ENCODE results near the gene HK2.
A peak's percentile ranks its signal among the peaks of the same experiment; 100 is the strongest.

Gene HK2

DNA sequence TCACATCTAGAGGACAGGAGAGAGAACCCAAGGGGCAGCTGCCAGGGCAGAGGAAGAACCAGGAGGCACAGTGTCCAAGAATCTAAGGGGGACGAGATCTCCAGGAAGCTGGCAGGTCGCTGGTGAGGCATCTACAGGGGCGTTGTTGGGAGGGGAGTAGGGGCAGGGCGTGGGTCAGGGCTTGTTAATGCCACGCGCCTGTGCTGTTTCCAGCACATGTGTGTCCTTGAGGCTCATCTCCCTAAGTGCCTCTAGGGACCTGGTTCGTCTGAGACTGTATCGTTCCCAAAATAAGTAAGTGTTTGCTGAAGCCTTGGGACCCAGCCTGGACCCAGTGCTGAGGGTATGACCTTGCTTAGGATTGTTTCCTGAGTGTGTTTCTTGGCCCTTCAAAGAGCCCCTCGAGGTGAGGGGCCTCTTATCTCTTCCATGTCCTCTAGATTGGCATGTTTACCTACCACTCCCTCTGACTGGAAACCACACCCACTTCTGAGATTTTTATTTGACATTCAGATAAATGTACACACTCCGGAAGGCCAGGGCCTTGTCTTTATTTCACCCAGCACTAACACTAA is 22.2 kb downstream of the HK2 start:
- DNase-seq (ENCODE audit: low spot score): no peak
- no peak overlapping the region for H3K4ac ChIP-seq (ENCODE audit: low read length)
- no peak overlapping the region for H2BK12ac ChIP-seq (ENCODE audit: low read length)
- H4K8ac ChIP-seq (ENCODE audit: low read depth, low read length): no peak overlapping the region
- H2BK120ac ChIP-seq (ENCODE audit: low read depth, low read length): no peak overlapping the region
- H2AK5ac ChIP-seq (ENCODE audit: low read depth, low read length): no peak overlapping the region
- no peak overlapping the region for H2BK15ac ChIP-seq (ENCODE audit: low read length)
- no peak overlapping the region for H2AFZ ChIP-seq (ENCODE audit: low read length)
- no peak overlapping the region for H3K4me3 ChIP-seq (ENCODE audit: low read length in 2 of 2)
- H3K18ac ChIP-seq (ENCODE audit: low read length): no peak overlapping the region
- no peak overlapping the region for H3K23ac ChIP-seq (ENCODE audit: low read depth, low read length, poor library complexity)
- no peak overlapping the region for H3K4me2 ChIP-seq (ENCODE audit: insufficient read depth, low read length, poor library complexity, severe bottlenecking)
- peaks cover 12 to 35% of the 10 kb centered on the region in 2 donors for H3K36me3 ChIP-seq (replicated peaks in 1 of 2; ENCODE audit: control insufficient read depth in 2 of 2, insufficient read depth in 2 of 2, low read length in 2 of 2)
- H3K14ac ChIP-seq (ENCODE audit: low read length): no peak overlapping the region
- no peak overlapping the region for H4K91ac ChIP-seq (ENCODE audit: low read depth, low read length, poor library complexity)
- no peak overlapping the region for H3K27ac ChIP-seq (replicated peaks; ENCODE audit: low read length)
- peak overlapping the region; percentile 36 for H3K9ac ChIP-seq (ENCODE audit: low read depth, low read length, poor library complexity)
- H2BK5ac ChIP-seq (ENCODE audit: low read length): no peak overlapping the region
- no peaks in the 10 kb centered on the region for H3K27me3 ChIP-seq (ENCODE audit: control insufficient read depth in 3 of 3, insufficient read depth in 3 of 3, low read depth in 1 of 3, low read length in 3 of 3)
- H3K79me1 ChIP-seq (ENCODE audit: low read depth, low read length): peaks cover 4% of the 10 kb centered on the region
- H3K9me3 ChIP-seq (replicated peaks in 1 of 2; ENCODE audit: control insufficient read depth in 2 of 2, insufficient read depth in 1 of 2, low read depth in 1 of 2, low read length in 2 of 2): no peaks in the 10 kb centered on the region
- H3K4me1 ChIP-seq (ENCODE audit: control insufficient read depth in 2 of 2, insufficient read depth in 1 of 2, low read depth in 1 of 2, low read length in 2 of 2): peaks cover 0 to 2% of the 10 kb centered on the region in 2 donors
- WGBS, 2 donors (ENCODE audit: extremely low coverage in 2 of 2, insufficient read length in 2 of 2, insufficient replicate concordance in 1 of 2): no CpG with 5 or more reads among the region's 10 CpGs

- WGBS, 2 donors (ENCODE audit: extremely low coverage in 2 of 2, insufficient read length in 2 of 2, insufficient replicate concordance in 1 of 2): no CpG with 5 or more reads among the region's 5 CpGs
- Histone ChIP-seq H3K27ac (replicated peaks; ENCODE audit: low read length) (no peak overlapping the region), H2BK120ac (ENCODE audit: low read depth, low read length) (no peak overlapping the region), H2BK12ac (ENCODE audit: low read length) (no peak overlapping the region), H3K9ac (ENCODE audit: low read depth, low read length, poor library complexity) (no peak overlapping the region), H2BK5ac (ENCODE audit: low read length) (no peak overlapping the region), H2BK15ac (ENCODE audit: low read length) (no peak overlapping the region), H4K91ac (ENCODE audit: low read depth, low read length, poor library complexity) (no peak overlapping the region), H4K8ac (ENCODE audit: low read depth, low read length) (no peak overlapping the region), H3K4me1 (ENCODE audit: control insufficient read depth in 2 of 2, insufficient read depth in 1 of 2, low read depth in 1 of 2, low read length in 2 of 2) (peaks cover 0 to 2% of the 10 kb centered on the region in 2 donors), H3K4ac (ENCODE audit: low read length) (no peak overlapping the region), H3K4me2 (ENCODE audit: insufficient read depth, low read length, poor library complexity, severe bottlenecking) (no peak overlapping the region), H2AK5ac (ENCODE audit: low read depth, low read length) (no peak overlapping the region), H3K23ac (ENCODE audit: low read depth, low read length, poor library complexity) (no peak overlapping the region), H3K9me3 (replicated peaks in 1 of 2; ENCODE audit: control insufficient read depth in 2 of 2, insufficient read depth in 1 of 2, low read depth in 1 of 2, low read length in 2 of 2) (no peaks in the 10 kb centered on the region), H3K4me3 (ENCODE audit: low read length in 2 of 2) (no peak overlapping the region), H3K36me3 (replicated peaks in 1 of 2; ENCODE audit: control insufficient read depth in 2 of 2, insufficient read depth in 2 of 2, low read length in 2 of 2) (peaks cover 12 to 34% of the 10 kb centered on the region in 2 donors), H3K79me1 (ENCODE audit: low read depth, low read length) (peaks cover 4% of the 10 kb centered on the region), H2AFZ (ENCODE audit: low read length) (no peak overlapping the region), H3K18ac (ENCODE audit: low read length) (no peak overlapping the region), H3K27me3 (ENCODE audit: control insufficient read depth in 3 of 3, insufficient read depth in 3 of 3, low read depth in 1 of 3, low read length in 3 of 3) (no peaks in the 10 kb centered on the region), H3K14ac (ENCODE audit: low read length) (no peak overlapping the region)
- no peak for DNase-seq (ENCODE audit: low spot score)
Observed at GRCh38 chr2:74856599-74856998, 22.7 kb downstream of the HK2 start.

DNA sequence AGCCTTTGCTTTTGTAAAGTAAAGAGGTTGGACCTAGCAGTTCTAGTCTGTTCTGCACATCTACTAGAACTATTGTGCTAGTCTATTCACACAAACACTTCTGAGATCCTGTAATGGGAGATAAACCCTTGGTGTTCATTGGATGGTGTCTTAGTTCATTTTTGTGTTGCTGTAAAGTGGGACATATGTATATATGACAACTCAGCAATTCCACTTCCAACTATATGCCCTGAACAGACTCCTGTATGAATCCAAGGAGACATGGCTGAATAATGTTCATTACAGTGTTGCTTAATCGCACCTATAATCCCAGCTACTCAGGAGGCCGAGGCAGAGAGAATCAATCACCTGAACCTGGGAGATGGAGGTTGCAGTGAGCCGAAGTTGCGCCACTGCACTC is 23.3 kb downstream of the HK2 start:
- Histone ChIP-seq H3K4me2 (ENCODE audit: insufficient read depth, low read length, poor library complexity, severe bottlenecking) (no peak overlapping the region), H2BK5ac (ENCODE audit: low read length) (no peak overlapping the region), H3K4ac (ENCODE audit: low read length) (no peak overlapping the region), H3K18ac (ENCODE audit: low read length) (no peak overlapping the region), H2BK120ac (ENCODE audit: low read depth, low read length) (no peak overlapping the region), H3K27me3 (ENCODE audit: control insufficient read depth in 3 of 3, insufficient read depth in 3 of 3, low read depth in 1 of 3, low read length in 3 of 3) (no peaks in the 10 kb centered on the region), H2BK12ac (ENCODE audit: low read length) (no peak overlapping the region), H3K23ac (ENCODE audit: low read depth, low read length, poor library complexity) (no peak overlapping the region), H3K9ac (ENCODE audit: low read depth, low read length, poor library complexity) (no peak overlapping the region), H4K91ac (ENCODE audit: low read depth, low read length, poor library complexity) (no peak overlapping the region), H4K8ac (ENCODE audit: low read depth, low read length) (no peak overlapping the region), H3K79me1 (ENCODE audit: low read depth, low read length) (peaks cover 2% of the 10 kb centered on the region), H2AK5ac (ENCODE audit: low read depth, low read length) (no peak overlapping the region), H3K9me3 (replicated peaks in 1 of 2; ENCODE audit: control insufficient read depth in 2 of 2, insufficient read depth in 1 of 2, low read depth in 1 of 2, low read length in 2 of 2) (no peaks in the 10 kb centered on the region), H3K14ac (ENCODE audit: low read length) (no peak overlapping the region), H3K4me3 (ENCODE audit: low read length in 2 of 2) (no peak overlapping the region), H2AFZ (ENCODE audit: low read length) (no peak overlapping the region), H3K36me3 (replicated peaks in 1 of 2; ENCODE audit: control insufficient read depth in 2 of 2, insufficient read depth in 2 of 2, low read length in 2 of 2) (peaks cover 12 to 34% of the 10 kb centered on the region in 2 donors), H2BK15ac (ENCODE audit: low read length) (no peak overlapping the region), H3K4me1 (ENCODE audit: control insufficient read depth in 2 of 2, insufficient read depth in 1 of 2, low read depth in 1 of 2, low read length in 2 of 2) (no peaks in the 10 kb centered on the region), H3K27ac (replicated peaks; ENCODE audit: low read length) (no peak overlapping the region)
- no CpG with 5 or more reads among the region's 4 CpGs for WGBS, 2 donors (ENCODE audit: extremely low coverage in 2 of 2, insufficient read length in 2 of 2, insufficient replicate concordance in 1 of 2)
- no peak for DNase-seq (ENCODE audit: low spot score)

GRCh38 chr2:74857725-74858124 is 23.8 kb downstream of the HK2 start:
- no CpG with 5 or more reads among the region's 8 CpGs for WGBS, 2 donors (ENCODE audit: extremely low coverage in 2 of 2, insufficient read length in 2 of 2, insufficient replicate concordance in 1 of 2)
- DNase-seq (ENCODE audit: low spot score): no peak
- H2AK5ac ChIP-seq (ENCODE audit: low read depth, low read length): no peak overlapping the region

More at GRCh38 chr2:74857725-74858124, 23.8 kb downstream of the HK2 start:
- Histone ChIP-seq H4K91ac (ENCODE audit: low read depth, low read length, poor library complexity) (no peak overlapping the region), H4K8ac (ENCODE audit: low read depth, low read length) (no peak overlapping the region), H2BK5ac (ENCODE audit: low read length) (no peak overlapping the region), H2AFZ (ENCODE audit: low read length) (no peak overlapping the region), H3K4me3 (ENCODE audit: low read length in 2 of 2) (no peak overlapping the region), H3K27ac (replicated peaks; ENCODE audit: low read length) (no peak overlapping the region), H2BK15ac (ENCODE audit: low read length) (no peak overlapping the region), H3K9me3 (replicated peaks in 1 of 2; ENCODE audit: control insufficient read depth in 2 of 2, insufficient read depth in 1 of 2, low read depth in 1 of 2, low read length in 2 of 2) (no peaks in the 10 kb centered on the region), H3K36me3 (replicated peaks in 1 of 2; ENCODE audit: control insufficient read depth in 2 of 2, insufficient read depth in 2 of 2, low read length in 2 of 2) (peaks cover 12 to 34% of the 10 kb centered on the region in 2 donors), H2BK120ac (ENCODE audit: low read depth, low read length) (no peak overlapping the region), H3K23ac (ENCODE audit: low read depth, low read length, poor library complexity) (no peak overlapping the region), H3K4ac (ENCODE audit: low read length) (no peak overlapping the region), H3K14ac (ENCODE audit: low read length) (no peak overlapping the region), H3K27me3 (ENCODE audit: control insufficient read depth in 3 of 3, insufficient read depth in 3 of 3, low read depth in 1 of 3, low read length in 3 of 3) (no peaks in the 10 kb centered on the region), H3K79me1 (ENCODE audit: low read depth, low read length) (peaks cover under 1% of the 10 kb centered on the region), H3K18ac (ENCODE audit: low read length) (no peak overlapping the region), H3K4me1 (ENCODE audit: control insufficient read depth in 2 of 2, insufficient read depth in 1 of 2, low read depth in 1 of 2, low read length in 2 of 2) (peaks cover 0 to 1% of the 10 kb centered on the region in 2 donors), H2BK12ac (ENCODE audit: low read length) (no peak overlapping the region), H3K9ac (ENCODE audit: low read depth, low read length, poor library complexity) (no peak overlapping the region), H3K4me2 (ENCODE audit: insufficient read depth, low read length, poor library complexity, severe bottlenecking) (no peak overlapping the region)
